HepG2 (cell line): ENCODE data around the gene DHX16. TPM values are rescaled to one million over a fixed set of nuclear protein-coding genes. Genes with fewer than 3 reads are reported as not detected.

Experiments
- ADNP ChIP-seq: sonication (generic); formaldehyde crosslinking; IDR thresholded peaks from 2 replicates; pipeline ENCODE4 v1.4.0; 2020; ENCODE audit warnings: missing genetic modification reagents
- BCL6 ChIP-seq: IDR thresholded peaks from 2 replicates; pipeline ENCODE4 v1.6.1; 2016; ENCODE audit warnings: missing genetic modification reagents, missing compliant biosample characterization
- BRCA1 ChIP-seq: sonication (generic); formaldehyde crosslinking; IDR thresholded peaks from 2 replicates; pipeline ENCODE4 v1.4.0; 2020; ENCODE audit warnings: missing genetic modification reagents
- DNMT1 ChIP-seq: sonication (generic); formaldehyde crosslinking; IDR thresholded peaks from 2 replicates; pipeline ENCODE4 v1.5.1; 2020; ENCODE audit warnings: mild to moderate bottlenecking, missing genetic modification reagents
- EED ChIP-seq: sonication (generic); formaldehyde crosslinking; IDR thresholded peaks from 2 replicates; pipeline ENCODE4 v1.5.0; 2020; ENCODE audit warnings: mild to moderate bottlenecking, missing genetic modification reagents
- ELF1 ChIP-seq: sonication (generic); formaldehyde crosslinking; IDR thresholded peaks from 2 replicates; pipeline ENCODE4 v1.4.0; 2020; ENCODE audit warnings: missing genetic modification reagents
- ETV5 ChIP-seq: IDR thresholded peaks from 2 replicates; pipeline ENCODE4 v1.6.1; 2018; ENCODE audit warnings: missing biosample characterization, missing genetic modification reagents, inconsistent platforms, borderline replicate concordance
- FIP1L1 ChIP-seq: fragments of 200-400 bp; formaldehyde crosslinking; IDR thresholded peaks from 2 replicates; pipeline ENCODE4 v1.6.1; 2018; ENCODE audit warnings: low read depth, mild to moderate bottlenecking, low read length, moderate library complexity, borderline replicate concordance; ENCODE audit not compliant: insufficient read depth
- FOXA1 ChIP-seq, 2 experiments: fragments of 450-650 bp in 1 of 2; sonication (generic) in 1 of 2; formaldehyde crosslinking in 1 of 2; IDR thresholded peaks; 2 replicates each; pipeline versions ENCODE4 v1.4.0 to v1.6.1; 2016 to 2020; ENCODE audit warnings: missing genetic modification reagents in 1 of 2
- HNF4G ChIP-seq, 2 experiments: sonication (generic) in 1 of 2; formaldehyde crosslinking in 1 of 2; IDR thresholded peaks; 2 replicates each; pipeline versions ENCODE4 v1.4.0 to v1.6.1; 2011 to 2020; ENCODE audit warnings: borderline replicate concordance in 2 of 2, low read depth in 2 of 2, mild to moderate bottlenecking in 2 of 2, low read length in 1 of 2, missing genetic modification reagents in 1 of 2, moderate library complexity in 1 of 2
- IRF1 ChIP-seq: sonication (generic); formaldehyde crosslinking; IDR thresholded peaks from 2 replicates; pipeline ENCODE4 v1.4.0; 2020; ENCODE audit warnings: low read depth, mild to moderate bottlenecking, missing genetic modification reagents
- KDM5B ChIP-seq: sonication (generic); formaldehyde crosslinking; IDR thresholded peaks from 2 replicates; pipeline ENCODE4 v1.4.0; 2020; ENCODE audit warnings: missing genetic modification reagents, mild to moderate bottlenecking, borderline replicate concordance
- MAF1 ChIP-seq: sonication (generic); formaldehyde crosslinking; IDR thresholded peaks from 2 replicates; pipeline ENCODE4 v1.5.0; 2020; ENCODE audit warnings: missing genetic modification reagents, borderline replicate concordance
- MEF2D ChIP-seq: sonication (generic); formaldehyde crosslinking; IDR thresholded peaks from 2 replicates; pipeline ENCODE4 v1.5.1; 2020; ENCODE audit warnings: mild to moderate bottlenecking, missing genetic modification reagents
- NCOA2 ChIP-seq: sonication (generic); formaldehyde crosslinking; IDR thresholded peaks from 2 replicates; pipeline ENCODE4 v1.8.0; 2022; ENCODE audit warnings: inconsistent platforms
- NCOA5 ChIP-seq: sonication (generic); formaldehyde crosslinking; IDR thresholded peaks from 2 replicates; pipeline ENCODE4 v1.4.0; 2020; ENCODE audit warnings: missing genetic modification reagents
- NKX3-1 ChIP-seq: sonication (generic); formaldehyde crosslinking; IDR thresholded peaks from 2 replicates; pipeline ENCODE4 v1.5.0; 2020; ENCODE audit warnings: missing genetic modification reagents
- NPAS2 ChIP-seq: sonication (generic); formaldehyde crosslinking; IDR thresholded peaks from 2 replicates; pipeline ENCODE4 v1.8.0; 2022; ENCODE audit warnings: mild to moderate bottlenecking, missing genetic modification reagents, borderline replicate concordance
- PBX3 ChIP-seq: sonication (generic); formaldehyde crosslinking; IDR thresholded peaks from 2 replicates; pipeline ENCODE4 v1.8.1; 2023; ENCODE audit warnings: missing genetic modification reagents, inconsistent platforms, borderline replicate concordance
- SP2 ChIP-seq: sonication (generic); formaldehyde crosslinking; IDR thresholded peaks from 2 replicates; pipeline ENCODE4 v1.5.1; 2020; ENCODE audit warnings: mild to moderate bottlenecking, missing genetic modification reagents
- THAP11 ChIP-seq: IDR thresholded peaks from 2 replicates; pipeline ENCODE4 v1.6.1; 2016; ENCODE audit warnings: missing biosample characterization, missing genetic modification reagents
- ZNF101 ChIP-seq: sonication (generic); formaldehyde crosslinking; IDR thresholded peaks from 2 replicates; pipeline ENCODE4 v1.4.0; 2020; ENCODE audit warnings: mild to moderate bottlenecking, low read depth, missing genetic modification reagents, borderline replicate concordance
- ZNF17 ChIP-seq: sonication (generic); formaldehyde crosslinking; IDR thresholded peaks from 2 replicates; pipeline ENCODE4 v1.5.0; 2020; ENCODE audit warnings: mild to moderate bottlenecking, missing genetic modification reagents
- ZNF180 ChIP-seq: sonication (generic); formaldehyde crosslinking; IDR thresholded peaks from 2 replicates; pipeline ENCODE4 v1.4.0; 2020; ENCODE audit warnings: low read depth, missing genetic modification reagents, borderline replicate concordance
- ZNF382 ChIP-seq: sonication (generic); formaldehyde crosslinking; IDR thresholded peaks from 2 replicates; pipeline ENCODE4 v1.5.0; 2020; ENCODE audit warnings: missing genetic modification reagents, mild to moderate bottlenecking, borderline replicate concordance
- ZNF607 ChIP-seq: sonication (generic); formaldehyde crosslinking; IDR thresholded peaks from 2 replicates; pipeline ENCODE4 v1.5.1; 2020; ENCODE audit warnings: missing genetic modification reagents, mild to moderate bottlenecking, borderline replicate concordance
- ZNF674 ChIP-seq: sonication (generic); formaldehyde crosslinking; IDR thresholded peaks from 2 replicates; pipeline ENCODE4 v1.5.0; 2020; ENCODE audit warnings: low read depth, mild to moderate bottlenecking, missing genetic modification reagents
- ZNF703 ChIP-seq: sonication (generic); formaldehyde crosslinking; IDR thresholded peaks from 2 replicates; pipeline ENCODE4 v1.5.1; 2020; ENCODE audit warnings: missing genetic modification reagents, mild to moderate bottlenecking, moderate library complexity, borderline replicate concordance
- ZNF776 ChIP-seq: sonication (generic); formaldehyde crosslinking; IDR thresholded peaks from 2 replicates; pipeline ENCODE4 v1.4.0; 2020; ENCODE audit warnings: mild to moderate bottlenecking, missing genetic modification reagents
- polyA plus RNA-seq, 8 experiments: library from polyadenylated mRNA; depleted of rRNA in 3 of 8; stranded (reverse) in 7 of 8; unstranded in 1 of 8; fragments of >200 nt; fragmentation: Illumina TruSeq in 4 of 8; extraction: Trizol in 4 of 8; gene quantifications; 2 replicates each; pipeline versions ENCODE4 v1.2.1 to v1.2.3, GENCODE V29; 2011 to 2016; ENCODE audit warnings: low read depth in 4 of 8, missing spikeins in 1 of 8, mixed read lengths in 1 of 8; ENCODE audit not compliant: insufficient read depth in 1 of 8
- total RNA-seq, 5 experiments: library from RNA; depleted of rRNA; stranded (reverse); fragments of >200 nt; fragmentation: Illumina TruSeq; extraction: Trizol; gene quantifications; 2 replicates each; pipeline ENCODE4 v1.2.3, GENCODE V29; 2016; ENCODE audit warnings: low read depth in 1 of 5

The DHX16 gene
- total and polyA plus RNA-seq, 2 of the 13 experiments (the other 11 are each of a cell fraction or from before 2014, with no cell fraction given): 57.0 to 58.5 TPM

- TF ChIP-seq HNF4G (IDR thresholded peaks at IDR 0.05; ENCODE audit: borderline replicate concordance, low read depth, low read length) (no peak), HNF4G (CRISPR knock-in tag; IDR thresholded peaks at IDR 0.05; ENCODE audit: borderline replicate concordance, low read depth) (no peak), THAP11 (CRISPR knock-in tag) (peak; percentile 85), KDM5B (CRISPR knock-in tag) (peak; percentile 82), ETV5 (CRISPR knock-in tag) (0 out of 2 replicates have a peak, but pooled peaks have one; percentile 6), NCOA2 (CRISPR knock-in tag) (no peak), DNMT1 (CRISPR knock-in tag) (0 out of 2 replicates have a peak, but pooled peaks have one; percentile 66), PBX3 (CRISPR knock-in tag) (no peak), EED (CRISPR knock-in tag) (0 out of 2 replicates have a peak, but pooled peaks have one; percentile 23), NCOA5 (CRISPR knock-in tag) (no peak), FOXA1 (IDR thresholded peaks at IDR 0.05) (no peak), FOXA1 (CRISPR knock-in tag; IDR thresholded peaks at IDR 0.05) (peak; percentile 18; the same call in 1 of the 2 replicates), ZNF101 (CRISPR knock-in tag) (no peak), ELF1 (peak; percentile 45), ADNP (CRISPR knock-in tag) (no peak), MEF2D (CRISPR knock-in tag) (no peak), ZNF607 (CRISPR knock-in tag) (peak; percentile 64), ZNF382 (CRISPR knock-in tag) (no peak), MAF1 (0 out of 2 replicates have a peak, but pooled peaks have one; percentile 22), ZNF17 (CRISPR knock-in tag) (no peak), ZNF776 (CRISPR knock-in tag) (0 out of 2 replicates have a peak, but pooled peaks have one; percentile 64), BCL6 (CRISPR knock-in tag) (0 out of 2 replicates have a peak, but pooled peaks have one; percentile 16), NKX3-1 (CRISPR knock-in tag) (peak; percentile 80), ZNF674 (0 out of 2 replicates have a peak, but pooled peaks have one; percentile 71), SP2 (CRISPR knock-in tag) (peak; percentile 49; the same call in 1 of the 2 replicates), FIP1L1 (no peak), ZNF703 (CRISPR knock-in tag) (no peak), ZNF180 (CRISPR knock-in tag) (no peak), NPAS2 (CRISPR knock-in tag) (no peak), IRF1 (CRISPR knock-in tag) (no peak), BRCA1 (no peak)
Measured at GRCh38 chr6:30721198-30722024, 48.6 kb upstream of the DHX16 start (continued).
